CD14-positive monocyte (primary cell): ENCODE measurements around the gene PCP4L1. TPM values are rescaled to one million over a fixed set of nuclear protein-coding genes. Genes with fewer than 3 reads are reported as not detected.

ENCODE experiments used
- DNase-seq, 3 donors: peaks; one replicate each; pipeline ENCODE4 v3.0.0-alpha.2; 2011 to 2022
- H2AFZ ChIP-seq: 2 replicates; pipeline ENCODE4 v1.6.0; 2012; ENCODE audit warnings: mild to moderate bottlenecking, low read depth, low read length, inconsistent platforms; ENCODE audit not compliant: insufficient read depth, poor library complexity, severe bottlenecking
- H3K27ac ChIP-seq, 2 donors: 1 replicate in 1 of 2; 2 replicates in 1 of 2; pipeline ENCODE4 v1.5.1; 2012 to 2013; ENCODE audit warnings: low read length in 2 of 2, control low read depth in 1 of 2, inconsistent platforms in 1 of 2, low read depth in 1 of 2, mild to moderate bottlenecking in 1 of 2
- H3K27me3 ChIP-seq, 2 donors: one replicate each; pipeline versions ENCODE4 v1.6.0 to v1.6.1; 2011 to 2013; ENCODE audit warnings: low read length in 2 of 2; ENCODE audit not compliant: control insufficient read depth in 2 of 2, insufficient read depth in 2 of 2
- H3K36me3 ChIP-seq, 2 donors: replicated peaks in 1 of 2; 1 replicate in 1 of 2; 2 replicates in 1 of 2; pipeline versions ENCODE4 v1.5.1 to v1.6.1; 2012 to 2013; ENCODE audit warnings: low read length in 2 of 2, control low read depth in 1 of 2, inconsistent platforms in 1 of 2, mild to moderate bottlenecking in 1 of 2; ENCODE audit not compliant: insufficient read depth in 2 of 2, control insufficient read depth in 1 of 2
- H3K4me1 ChIP-seq, 2 donors: 1 replicate in 1 of 2; 2 replicates in 1 of 2; pipeline versions ENCODE4 v1.5.1 to v1.6.1; 2012 to 2013; ENCODE audit warnings: low read length in 2 of 2, control low read depth in 1 of 2, inconsistent platforms in 1 of 2, mild to moderate bottlenecking in 1 of 2, moderate library complexity in 1 of 2; ENCODE audit not compliant: insufficient read depth in 2 of 2, control insufficient read depth in 1 of 2
- H3K4me2 ChIP-seq: replicated peaks from 2 replicates; pipeline ENCODE3; 2012; ENCODE audit warnings: low read length, moderate library complexity, mild to moderate bottlenecking; ENCODE audit not compliant: poor library complexity, severe bottlenecking; ENCODE audit errors: extremely low read depth
- H3K4me3 ChIP-seq, 3 experiments: fragments of 200-600 bp in 1 of 3; sonication (generic) in 1 of 3; replicated peaks in 1 of 3; 1 replicate in 2 of 3; 2 replicates in 1 of 3; pipeline ENCODE4 v1.5.1; 2011 to 2013; ENCODE audit warnings: low read length in 3 of 3, mild to moderate bottlenecking in 3 of 3, control low read depth in 2 of 3, low read depth in 2 of 3, inconsistent platforms in 1 of 3, moderate library complexity in 1 of 3
- H3K79me2 ChIP-seq: 2 replicates; pipeline ENCODE4 v1.6.0; 2012; ENCODE audit warnings: mild to moderate bottlenecking, control low read depth, inconsistent platforms, low read length, moderate library complexity; ENCODE audit not compliant: insufficient read depth
- H3K9ac ChIP-seq: 2 replicates; pipeline ENCODE4 v1.6.0; 2017; ENCODE audit warnings: low read length, mild to moderate bottlenecking; ENCODE audit not compliant: insufficient read depth, poor library complexity, severe bottlenecking
- H3K9me3 ChIP-seq, 2 donors: replicated peaks in 1 of 2; 1 replicate in 1 of 2; 2 replicates in 1 of 2; pipeline versions ENCODE4 v1.5.1 to v1.6.1; 2012 to 2013; ENCODE audit warnings: low read length in 2 of 2, control low read depth in 1 of 2; ENCODE audit not compliant: control insufficient read depth in 1 of 2, insufficient read depth in 1 of 2
- H4K20me1 ChIP-seq: 2 replicates; pipeline ENCODE4 v1.6.0; 2012; ENCODE audit warnings: mild to moderate bottlenecking, low read length, control low read depth, moderate library complexity; ENCODE audit not compliant: insufficient read depth
- H3K27ac Mint-ChIP-seq, 7 donors: one replicate each; pipeline ENCODE4 v1.8.0; 2020; ENCODE audit warnings: mild to moderate bottlenecking in 7 of 7, mixed read lengths in 7 of 7, moderate library complexity in 6 of 7, inconsistent platforms in 2 of 7
- H3K27me3 Mint-ChIP-seq, 3 donors: one replicate each; pipeline ENCODE4 v1.8.0; 2021 to 2022; ENCODE audit warnings: low read depth in 3 of 3, mild to moderate bottlenecking in 3 of 3, mixed read lengths in 3 of 3, moderate library complexity in 3 of 3, inconsistent platforms in 1 of 3
- H3K36me3 Mint-ChIP-seq, 2 donors: one replicate each; pipeline ENCODE4 v1.8.0; 2020; ENCODE audit warnings: mixed read lengths in 2 of 2, inconsistent platforms in 1 of 2, mild to moderate bottlenecking in 1 of 2
- H3K4me1 Mint-ChIP-seq: one replicate; pipeline ENCODE4 v1.8.0; 2020; ENCODE audit warnings: mild to moderate bottlenecking, mixed read lengths
- H3K4me3 Mint-ChIP-seq, 2 donors: one replicate each; pipeline ENCODE4 v1.8.0; 2020; ENCODE audit warnings: mild to moderate bottlenecking in 2 of 2, mixed read lengths in 2 of 2, moderate library complexity in 1 of 2
- H3K9me3 Mint-ChIP-seq, 7 donors: one replicate each; pipeline ENCODE4 v1.8.0; 2020 to 2022; ENCODE audit warnings: mixed read lengths in 7 of 7, mild to moderate bottlenecking in 6 of 7, moderate library complexity in 6 of 7, inconsistent platforms in 2 of 7
- WGBS: methylation state at CpG from one replicate; pipeline ENCODE4 v1.1.5; 2013; ENCODE audit warnings: missing lambda C conversion rate; ENCODE audit not compliant: insufficient coverage; 5-methylcytosine and 5-hydroxymethylcytosine counted together
- intact Hi-C, 2 donors: fragments of 100-400 bp; cut with micrococcal nuclease; formaldehyde crosslinking; loops; one replicate each; pipeline versions ENCODE4 v1.15.0 to v1.15.1; 2023
- polyA plus RNA-seq, 3 donors: library from polyadenylated mRNA; depleted of rRNA in 1 of 3; unstranded in 2 of 3; stranded (reverse) in 1 of 3; fragments of 300-500 nt in 2 of 3; fragments of >200 nt in 1 of 3; fragmentation: Illumina TruSeq in 2 of 3; gene quantifications; 1 replicate in 2 of 3; 2 replicates in 1 of 3; pipeline ENCODE4 v1.2.3, GENCODE V29; 2012 to 2021
- TF ChIP-seq, protein P1 (sequence below): fragments of 200-600 bp; IDR thresholded peaks from one replicate; pipeline ENCODE4 v1.8.0; 2022; ENCODE audit warnings: antibody characterized with exemption, mild to moderate bottlenecking

PCP4L1 gene
- polyA plus RNA-seq, 3 donors: not detected

- WGBS: 67% methylated on average over 2 of the region's 2 CpGs
- Histone ChIP-seq H3K9me3 (no peaks in the 10 kb centered on the region), H3K4me2 (no peak within 1 kb of the TSS), H3K27ac (no peak within 1 kb of the TSS), H2AFZ (no peak within 1 kb of the TSS), H3K36me3 (no peaks in the 10 kb centered on the region), H3K79me2 (peaks cover 20% of the 10 kb centered on the region), H3K27me3 (no peaks in the 10 kb centered on the region), H3K9ac (no peak within 1 kb of the TSS), H4K20me1 (no peaks in the 10 kb centered on the region), H3K4me1 (peaks cover 37 to 51% of the 10 kb centered on the region in 2 donors), H3K4me3 (no peak within 1 kb of the TSS)
- DNase-seq: no peak
- peaks cover 0 to 3% (median 0%) of the 10 kb centered on the region in 7 donors for H3K9me3 Mint-ChIP-seq
- H3K36me3 Mint-ChIP-seq: no peaks in the 10 kb centered on the region
- intact Hi-C loops: loop anchor here (5.0 to 10.0 kb wide), 2 partner anchors 75 to 83 kb away; partner anchors contain the start of gene TOMM40L (in 1 of the 2)
- TF ChIP-seq, protein P1, sequence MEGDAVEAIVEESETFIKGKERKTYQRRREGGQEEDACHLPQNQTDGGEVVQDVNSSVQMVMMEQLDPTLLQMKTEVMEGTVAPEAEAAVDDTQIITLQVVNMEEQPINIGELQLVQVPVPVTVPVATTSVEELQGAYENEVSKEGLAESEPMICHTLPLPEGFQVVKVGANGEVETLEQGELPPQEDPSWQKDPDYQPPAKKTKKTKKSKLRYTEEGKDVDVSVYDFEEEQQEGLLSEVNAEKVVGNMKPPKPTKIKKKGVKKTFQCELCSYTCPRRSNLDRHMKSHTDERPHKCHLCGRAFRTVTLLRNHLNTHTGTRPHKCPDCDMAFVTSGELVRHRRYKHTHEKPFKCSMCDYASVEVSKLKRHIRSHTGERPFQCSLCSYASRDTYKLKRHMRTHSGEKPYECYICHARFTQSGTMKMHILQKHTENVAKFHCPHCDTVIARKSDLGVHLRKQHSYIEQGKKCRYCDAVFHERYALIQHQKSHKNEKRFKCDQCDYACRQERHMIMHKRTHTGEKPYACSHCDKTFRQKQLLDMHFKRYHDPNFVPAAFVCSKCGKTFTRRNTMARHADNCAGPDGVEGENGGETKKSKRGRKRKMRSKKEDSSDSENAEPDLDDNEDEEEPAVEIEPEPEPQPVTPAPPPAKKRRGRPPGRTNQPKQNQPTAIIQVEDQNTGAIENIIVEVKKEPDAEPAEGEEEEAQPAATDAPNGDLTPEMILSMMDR: no peak
- H3K27me3 Mint-ChIP-seq: peaks cover 0 to 1% (median 1%) of the 10 kb centered on the region in 3 donors
- H3K4me1 Mint-ChIP-seq: peaks cover 43% of the 10 kb centered on the region
- no peak within 1 kb of the TSS for H3K4me3 Mint-ChIP-seq
- no peak within 1 kb of the TSS for H3K27ac Mint-ChIP-seq
These were observed 51.3 kb downstream of the PCP4L1 start, which contains the start of gene MPZ for GRCh38 chr1:161309868-161310267. Gene MPZ (minus strand): TSS chr1:161309968. CDS start chr1:161309905, 63 bp downstream.

DNA sequence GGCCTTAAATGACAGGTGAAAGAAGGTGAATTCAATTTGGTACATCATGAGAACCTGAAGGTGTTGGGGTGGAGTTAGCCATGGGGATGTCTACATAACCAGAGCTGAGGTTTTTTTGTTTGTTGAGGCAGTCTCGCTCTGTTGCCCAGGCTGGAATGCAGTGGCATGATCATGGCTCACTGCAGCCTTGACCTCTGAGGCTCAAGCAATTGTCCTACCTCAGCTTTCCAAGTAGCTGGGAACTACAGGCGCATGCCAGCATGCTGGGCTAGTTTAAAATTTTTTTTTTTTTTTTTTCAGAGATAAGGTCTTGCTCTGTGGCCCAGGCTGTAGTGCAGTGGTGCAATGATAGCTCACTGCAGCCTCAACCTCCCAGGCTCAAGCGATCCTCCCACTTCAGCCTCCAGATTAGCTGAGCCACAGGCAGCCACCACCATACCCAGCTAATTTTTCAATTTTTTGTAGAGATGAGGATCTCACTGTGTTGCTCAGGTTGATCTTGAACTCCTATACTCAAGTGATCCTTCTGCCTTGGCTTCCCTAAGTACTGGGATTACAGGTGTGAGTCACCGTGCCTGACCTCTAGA lies 53.1 kb downstream of the PCP4L1 start:
- peaks cover 39% of the 10 kb centered on the region for H3K4me1 Mint-ChIP-seq
- H3K27me3 Mint-ChIP-seq: peaks cover 0 to 5% (median 1%) of the 10 kb centered on the region in 3 donors
- peaks cover 27 to 39% of the 10 kb centered on the region in 2 donors for H3K4me1 ChIP-seq
- no peak overlapping the region for H3K4me3 Mint-ChIP-seq
- no peak overlapping the region for H3K4me2 ChIP-seq
- H3K36me3 ChIP-seq: no peaks in the 10 kb centered on the region
- TF ChIP-seq, protein P1: no peak
- no peaks in the 10 kb centered on the region for H3K9me3 ChIP-seq
- H3K9me3 Mint-ChIP-seq: peaks cover 0 to 3% (median 0%) of the 10 kb centered on the region in 7 donors
- H3K36me3 Mint-ChIP-seq: no peaks in the 10 kb centered on the region
- no peak overlapping the region for H3K27ac Mint-ChIP-seq
- H3K9ac ChIP-seq: no peak overlapping the region
- no peaks in the 10 kb centered on the region for H3K27me3 ChIP-seq
- no peak for DNase-seq
- no peak overlapping the region for H3K27ac ChIP-seq
- 100% methylated on average over 1 of the region's 4 CpGs for WGBS
- H2AFZ ChIP-seq: no peak overlapping the region
- H3K4me3 ChIP-seq: no peak overlapping the region
- no peaks in the 10 kb centered on the region for H4K20me1 ChIP-seq
- intact Hi-C loops: loop anchor here (5.0 to 10.0 kb wide), 2 partner anchors 73 to 84 kb away; partner anchors contain the start of gene TOMM40L (in 1 of the 2)
- H3K79me2 ChIP-seq: peaks cover 24% of the 10 kb centered on the region
